ENCODE measurements around the gene MALL.

MALL gene

GRCh38 chr2:110153416-110153815 is 37.8 kb upstream of the MALL start:
- no peaks in the 10 kb centered on the region for H3K79me2 ChIP-seq (ENCODE audit: control insufficient read depth, insufficient read depth, low read length, poor library complexity)
- no peak overlapping the region for H3K4me2 ChIP-seq (ENCODE audit: low read length)
- H3K36me3 ChIP-seq (ENCODE audit: control insufficient read depth in 1 of 2, insufficient read depth in 2 of 2, low read length in 2 of 2) = no peaks in the 10 kb centered on the region
- no peak overlapping the region for H3K4ac ChIP-seq (ENCODE audit: low read depth, low read length)
- H2AK5ac ChIP-seq (ENCODE audit: low read length) = no peak overlapping the region
- H3K27ac ChIP-seq (ENCODE audit: low read depth, low read length) = no peak overlapping the region
- DNase-seq = no peak
- no peak overlapping the region for H4K12ac ChIP-seq (ENCODE audit: low read depth, low read length)
- H3K4me1 ChIP-seq (ENCODE audit: control insufficient read depth in 1 of 2, insufficient read depth in 2 of 2, low read length in 2 of 2) = no peaks in the 10 kb centered on the region
- no peak overlapping the region for H4K91ac ChIP-seq (ENCODE audit: low read depth, low read length)
- H3K9ac ChIP-seq (ENCODE audit: low read length) = no peak overlapping the region
- H3K18ac ChIP-seq (ENCODE audit: low read length) = no peak overlapping the region
- no CpG with 5 or more reads among the region's 2 CpGs for WGBS (ENCODE audit: extremely low coverage, insufficient coverage, insufficient read length)
- H2BK5ac ChIP-seq (ENCODE audit: low read depth, low read length, poor library complexity) = no peak overlapping the region
- no peaks in the 10 kb centered on the region for H3K9me3 ChIP-seq (ENCODE audit: insufficient read depth, low read depth, low read length)
- H3K4me3 ChIP-seq (ENCODE audit: low read depth, low read length) = no peak overlapping the region
- H2AFZ ChIP-seq (ENCODE audit: insufficient read depth, low read length, poor library complexity) = no peak overlapping the region
- H2BK120ac ChIP-seq (ENCODE audit: insufficient read depth, low read length, poor library complexity) = no peak overlapping the region
- no peak overlapping the region for H4K8ac ChIP-seq (ENCODE audit: low read depth, low read length)
- no peaks in the 10 kb centered on the region for H3K27me3 ChIP-seq (ENCODE audit: insufficient read depth, low read length)
- H3K79me1 ChIP-seq (ENCODE audit: low read length) = no peaks in the 10 kb centered on the region
- no peak overlapping the region for H3K14ac ChIP-seq (ENCODE audit: low read length)
- no peak overlapping the region for H2BK12ac ChIP-seq (ENCODE audit: low read length)
- H3K23ac ChIP-seq (ENCODE audit: low read length) = no peak overlapping the region

DNA sequence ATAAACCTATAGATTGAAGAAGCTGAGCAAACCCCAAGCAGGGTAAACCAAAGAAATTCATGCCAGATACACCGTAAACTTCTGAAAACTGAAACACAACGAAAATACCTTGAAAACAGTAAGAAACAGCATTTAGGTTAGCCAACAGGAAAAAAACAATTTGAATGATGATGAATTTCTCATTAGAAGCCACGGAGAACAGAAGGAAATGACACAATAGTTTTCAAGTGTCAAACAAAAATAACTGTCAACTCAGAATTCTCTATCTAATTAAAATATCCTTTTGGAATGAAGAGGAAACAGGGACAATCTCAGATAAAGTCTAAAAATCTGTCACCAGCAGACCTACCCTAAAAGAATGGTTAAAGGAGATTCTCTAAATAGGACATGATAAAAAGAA is 37.3 kb upstream of the MALL start:
- Histone ChIP-seq H3K23ac (ENCODE audit: low read length) (no peak overlapping the region), H3K14ac (ENCODE audit: low read length) (no peak overlapping the region), H2AK5ac (ENCODE audit: low read length) (no peak overlapping the region), H3K4me3 (ENCODE audit: low read depth, low read length) (no peak overlapping the region), H3K9ac (ENCODE audit: low read length) (no peak overlapping the region), H3K4me1 (ENCODE audit: control insufficient read depth in 1 of 2, insufficient read depth in 2 of 2, low read length in 2 of 2) (no peaks in the 10 kb centered on the region), H3K4me2 (ENCODE audit: low read length) (no peak overlapping the region), H3K9me3 (ENCODE audit: insufficient read depth, low read depth, low read length) (no peaks in the 10 kb centered on the region), H4K12ac (ENCODE audit: low read depth, low read length) (no peak overlapping the region), H3K79me1 (ENCODE audit: low read length) (no peaks in the 10 kb centered on the region), H4K91ac (ENCODE audit: low read depth, low read length) (no peak overlapping the region), H2BK120ac (ENCODE audit: insufficient read depth, low read length, poor library complexity) (no peak overlapping the region), H3K79me2 (ENCODE audit: control insufficient read depth, insufficient read depth, low read length, poor library complexity) (no peaks in the 10 kb centered on the region), H3K27me3 (ENCODE audit: insufficient read depth, low read length) (no peaks in the 10 kb centered on the region), H2AFZ (ENCODE audit: insufficient read depth, low read length, poor library complexity) (no peak overlapping the region), H3K4ac (ENCODE audit: low read depth, low read length) (no peak overlapping the region), H3K27ac (ENCODE audit: low read depth, low read length) (no peak overlapping the region), H2BK12ac (ENCODE audit: low read length) (no peak overlapping the region), H2BK5ac (ENCODE audit: low read depth, low read length, poor library complexity) (no peak overlapping the region), H4K8ac (ENCODE audit: low read depth, low read length) (no peak overlapping the region), H3K18ac (ENCODE audit: low read length) (no peak overlapping the region), H3K36me3 (ENCODE audit: control insufficient read depth in 1 of 2, insufficient read depth in 2 of 2, low read length in 2 of 2) (no peaks in the 10 kb centered on the region)
- no CpG with 5 or more reads among the region's 3 CpGs for WGBS (ENCODE audit: extremely low coverage, insufficient coverage, insufficient read length)
- no peak for DNase-seq

DNA sequence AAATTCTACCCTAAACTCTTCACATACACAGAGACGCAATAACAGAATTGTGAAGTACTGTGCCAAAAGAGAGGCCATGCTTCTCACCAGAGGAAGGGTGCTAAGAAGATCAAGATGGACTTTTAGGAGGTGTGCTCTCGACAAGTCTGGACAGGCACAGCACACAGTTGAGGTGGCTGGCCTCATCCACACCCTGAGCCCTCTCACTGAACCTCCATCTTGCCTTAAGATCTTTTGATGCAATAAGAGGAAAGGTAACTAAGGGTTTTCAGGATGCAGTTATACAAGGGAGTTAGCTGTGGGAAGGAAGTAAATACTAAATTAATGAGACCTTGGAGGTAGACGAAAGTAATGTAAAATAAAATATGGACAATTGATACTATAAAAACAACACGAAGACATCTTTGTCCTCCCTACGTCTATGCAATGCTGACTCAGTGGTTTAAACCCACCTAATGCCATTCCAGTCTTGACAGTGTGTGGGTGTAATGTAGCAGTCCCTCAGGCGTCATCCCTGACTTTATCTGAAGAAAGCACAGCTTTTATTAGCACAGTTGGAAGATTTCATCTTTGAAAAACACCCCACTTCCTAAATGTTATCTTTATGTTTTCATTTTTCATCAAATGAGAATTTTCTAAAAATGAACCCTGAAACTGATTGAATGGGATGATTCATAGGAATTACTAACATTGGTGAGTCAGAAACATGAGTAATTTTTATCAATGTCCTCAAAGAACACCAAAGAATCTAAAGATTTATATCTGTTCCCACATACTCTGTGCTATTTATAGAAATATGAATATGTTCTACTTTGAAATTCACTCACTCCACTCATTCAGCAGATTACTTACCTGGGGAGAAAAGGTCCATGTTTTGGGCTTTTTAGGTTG is 34.0 kb upstream of the MALL start:
- no peak overlapping the region for H4K8ac ChIP-seq (ENCODE audit: low read depth, low read length)
- DNase-seq = peak in 1 of 2 donors; percentile 28
- H3K14ac ChIP-seq (ENCODE audit: low read length) = no peak overlapping the region
- no peak overlapping the region for H3K9ac ChIP-seq (ENCODE audit: low read length)
- H3K27ac ChIP-seq (ENCODE audit: low read depth, low read length) = no peak overlapping the region
- H4K12ac ChIP-seq (ENCODE audit: low read depth, low read length) = no peak overlapping the region
- no peak overlapping the region for H2AK5ac ChIP-seq (ENCODE audit: low read length)
- H3K4me2 ChIP-seq (ENCODE audit: low read length) = no peak overlapping the region
- H3K79me2 ChIP-seq (ENCODE audit: control insufficient read depth, insufficient read depth, low read length, poor library complexity) = no peaks in the 10 kb centered on the region
- H3K36me3 ChIP-seq (ENCODE audit: control insufficient read depth in 1 of 2, insufficient read depth in 2 of 2, low read length in 2 of 2) = no peaks in the 10 kb centered on the region
- H2BK12ac ChIP-seq (ENCODE audit: low read length) = no peak overlapping the region
- no peak overlapping the region for H2BK5ac ChIP-seq (ENCODE audit: low read depth, low read length, poor library complexity)
- H3K4me1 ChIP-seq (ENCODE audit: control insufficient read depth in 1 of 2, insufficient read depth in 2 of 2, low read length in 2 of 2) = no peaks in the 10 kb centered on the region
- no peak overlapping the region for H2AFZ ChIP-seq (ENCODE audit: insufficient read depth, low read length, poor library complexity)
- WGBS (ENCODE audit: extremely low coverage, insufficient coverage, insufficient read length) = no CpG with 5 or more reads among the region's 6 CpGs
- H4K91ac ChIP-seq (ENCODE audit: low read depth, low read length) = no peak overlapping the region
- no peak overlapping the region for H3K4me3 ChIP-seq (ENCODE audit: low read depth, low read length)
- H3K23ac ChIP-seq (ENCODE audit: low read length) = no peak overlapping the region
- H3K9me3 ChIP-seq (ENCODE audit: insufficient read depth, low read depth, low read length) = no peaks in the 10 kb centered on the region
- H3K79me1 ChIP-seq (ENCODE audit: low read length) = no peaks in the 10 kb centered on the region
- H3K18ac ChIP-seq (ENCODE audit: low read length) = no peak overlapping the region
- no peak overlapping the region for H2BK120ac ChIP-seq (ENCODE audit: insufficient read depth, low read length, poor library complexity)
- H3K27me3 ChIP-seq (ENCODE audit: insufficient read depth, low read length) = no peaks in the 10 kb centered on the region
- H3K4ac ChIP-seq (ENCODE audit: low read depth, low read length) = no peak overlapping the region

DNA sequence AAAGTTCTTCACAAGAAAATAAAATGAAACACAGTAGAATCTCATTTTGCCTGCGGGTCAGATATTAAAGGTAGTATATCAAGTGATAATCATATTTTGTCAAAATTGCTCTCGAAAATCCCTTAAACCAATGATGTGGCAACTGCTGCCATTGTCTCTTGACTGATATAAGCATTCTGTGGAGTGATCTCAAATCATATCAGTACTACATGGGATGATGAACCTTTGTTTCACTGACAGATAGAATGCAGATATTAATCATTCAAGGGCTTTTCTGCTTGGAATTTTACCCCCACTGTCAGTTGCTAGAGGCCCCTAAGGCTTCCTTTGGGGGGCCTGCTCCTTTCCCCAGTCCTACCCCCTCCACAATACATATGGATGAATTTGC is 31.3 kb upstream of the MALL start:
- H3K4ac ChIP-seq (ENCODE audit: low read depth, low read length) = no peak overlapping the region
- no peak overlapping the region for H3K18ac ChIP-seq (ENCODE audit: low read length)
- no peak overlapping the region for H2AK5ac ChIP-seq (ENCODE audit: low read length)
- no peaks in the 10 kb centered on the region for H3K4me1 ChIP-seq (ENCODE audit: control insufficient read depth in 1 of 2, insufficient read depth in 2 of 2, low read length in 2 of 2)
- no peaks in the 10 kb centered on the region for H3K27me3 ChIP-seq (ENCODE audit: insufficient read depth, low read length)
- no peak overlapping the region for H2AFZ ChIP-seq (ENCODE audit: insufficient read depth, low read length, poor library complexity)
- no peak overlapping the region for H2BK120ac ChIP-seq (ENCODE audit: insufficient read depth, low read length, poor library complexity)
- H3K23ac ChIP-seq (ENCODE audit: low read length) = no peak overlapping the region
- no peak overlapping the region for H3K9ac ChIP-seq (ENCODE audit: low read length)
- H3K27ac ChIP-seq (ENCODE audit: low read depth, low read length) = no peak overlapping the region
- DNase-seq = no peak
- no peak overlapping the region for H4K8ac ChIP-seq (ENCODE audit: low read depth, low read length)
- H2BK5ac ChIP-seq (ENCODE audit: low read depth, low read length, poor library complexity) = no peak overlapping the region
- H3K79me2 ChIP-seq (ENCODE audit: control insufficient read depth, insufficient read depth, low read length, poor library complexity) = no peaks in the 10 kb centered on the region
- no CpG with 5 or more reads among the region's 2 CpGs for WGBS (ENCODE audit: extremely low coverage, insufficient coverage, insufficient read length)
- no peak overlapping the region for H3K4me2 ChIP-seq (ENCODE audit: low read length)
- H2BK12ac ChIP-seq (ENCODE audit: low read length) = no peak overlapping the region
- H3K14ac ChIP-seq (ENCODE audit: low read length) = no peak overlapping the region
- no peaks in the 10 kb centered on the region for H3K9me3 ChIP-seq (ENCODE audit: insufficient read depth, low read depth, low read length)
- no peaks in the 10 kb centered on the region for H3K79me1 ChIP-seq (ENCODE audit: low read length)
- no peaks in the 10 kb centered on the region for H3K36me3 ChIP-seq (ENCODE audit: control insufficient read depth in 1 of 2, insufficient read depth in 2 of 2, low read length in 2 of 2)
- H4K91ac ChIP-seq (ENCODE audit: low read depth, low read length) = no peak overlapping the region
- H4K12ac ChIP-seq (ENCODE audit: low read depth, low read length) = no peak overlapping the region
- H3K4me3 ChIP-seq (ENCODE audit: low read depth, low read length) = no peak overlapping the region
